ENCODE results near the gene S100PBP.

- no peak for TF ChIP-seq CEBPB (IDR thresholded peaks at IDR 0.05)
- no peak for TF ChIP-seq TAF1 (IDR thresholded peaks at IDR 0.05; ENCODE audit: low read depth)
- TF ChIP-seq RAD21 (IDR thresholded peaks at IDR 0.05; ENCODE audit: low read depth) = no peak
- TF ChIP-seq YY1 (IDR thresholded peaks at IDR 0.05; ENCODE audit: low read depth) = no peak
- TF ChIP-seq ZBTB7A (IDR thresholded peaks at IDR 0.05; ENCODE audit: low read depth) = no peak
- no peak for TF ChIP-seq EP300 (IDR thresholded peaks at IDR 0.05; ENCODE audit: borderline replicate concordance)
- no peak for TF ChIP-seq USF1 (IDR thresholded peaks at IDR 0.05)
- TF ChIP-seq MAX (IDR thresholded peaks at IDR 0.05) = no peak
- no peak for TF ChIP-seq FOXM1 (IDR thresholded peaks at IDR 0.05; ENCODE audit: borderline replicate concordance, low read depth)
- no peak for TF ChIP-seq EGR1 (IDR thresholded peaks at IDR 0.05)
Measured at GRCh38 chr1:32775640-32776337, 41.7 kb upstream of the S100PBP start.

All from Ishikawa (cell line).